ENCODE results near the gene PDZRN3. TPM values are rescaled to one million over a fixed set of nuclear protein-coding genes. Genes with fewer than 3 reads are reported as not detected.

The PDZRN3 gene
- total RNA-seq, 1 experiment from 2014 or later = not detected

- POLR2A ChIA-PET (ENCODE audit: unreplicated experiment) = no interaction called here
These were observed 72.0 kb downstream of the PDZRN3 start for GRCh38 chr3:73552700-73553099.

DNA sequence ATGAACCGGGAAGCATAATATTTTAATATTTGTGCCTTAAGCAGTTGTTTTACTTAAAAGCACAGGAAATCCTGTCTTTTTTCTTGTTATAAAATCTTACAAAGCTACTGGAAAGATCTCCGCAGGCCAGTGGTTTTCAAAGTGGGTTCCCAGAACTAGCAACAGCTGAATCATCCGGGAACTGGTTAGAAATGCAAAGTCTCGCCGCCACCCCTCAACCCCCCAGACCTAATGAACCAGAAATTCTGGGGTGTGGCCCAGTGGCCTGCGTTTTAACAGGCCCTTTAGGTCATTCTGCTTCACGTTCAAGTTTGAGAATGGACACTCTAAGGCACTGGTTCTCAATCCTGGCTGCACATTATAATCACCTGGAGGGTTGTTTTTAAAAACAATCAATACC lies 74.7 kb downstream of the PDZRN3 start:
- intact Hi-C loops (cut with micrococcal nuclease; ENCODE audit: unreplicated experiment) = no loop called here
- ChIA-PET CTCF (no interaction called here), POLR2A (ENCODE audit: unreplicated experiment) (no interaction called here)
- BruUV-seq (replicated peaks) = no TSS peak
- Histone ChIP-seq H3K27ac (no peak overlapping the region), H3K9me2 (ENCODE audit: insufficient read depth) (no peaks in the 10 kb centered on the region), H3K9me3 (ENCODE audit: insufficient read depth, low read depth) (no peaks in the 10 kb centered on the region), H3F3A (ENCODE audit: insufficient read depth, low read depth) (no peaks in the 10 kb centered on the region), H3K27me3 (ENCODE audit: insufficient read depth, low read depth) (no peaks in the 10 kb centered on the region), H3K4me2 (no peak overlapping the region), H2AFZ (no peak overlapping the region), H3K4me3 (no peak overlapping the region), H4K20me1 (ENCODE audit: insufficient read depth) (no peaks in the 10 kb centered on the region), H3K4me1 (replicated peaks; ENCODE audit: insufficient read depth) (no peaks in the 10 kb centered on the region), H3K36me3 (ENCODE audit: low read depth) (no peaks in the 10 kb centered on the region), H3K79me2 (ENCODE audit: low read depth) (no peaks in the 10 kb centered on the region)
- TF ChIP-seq, protein P1, sequence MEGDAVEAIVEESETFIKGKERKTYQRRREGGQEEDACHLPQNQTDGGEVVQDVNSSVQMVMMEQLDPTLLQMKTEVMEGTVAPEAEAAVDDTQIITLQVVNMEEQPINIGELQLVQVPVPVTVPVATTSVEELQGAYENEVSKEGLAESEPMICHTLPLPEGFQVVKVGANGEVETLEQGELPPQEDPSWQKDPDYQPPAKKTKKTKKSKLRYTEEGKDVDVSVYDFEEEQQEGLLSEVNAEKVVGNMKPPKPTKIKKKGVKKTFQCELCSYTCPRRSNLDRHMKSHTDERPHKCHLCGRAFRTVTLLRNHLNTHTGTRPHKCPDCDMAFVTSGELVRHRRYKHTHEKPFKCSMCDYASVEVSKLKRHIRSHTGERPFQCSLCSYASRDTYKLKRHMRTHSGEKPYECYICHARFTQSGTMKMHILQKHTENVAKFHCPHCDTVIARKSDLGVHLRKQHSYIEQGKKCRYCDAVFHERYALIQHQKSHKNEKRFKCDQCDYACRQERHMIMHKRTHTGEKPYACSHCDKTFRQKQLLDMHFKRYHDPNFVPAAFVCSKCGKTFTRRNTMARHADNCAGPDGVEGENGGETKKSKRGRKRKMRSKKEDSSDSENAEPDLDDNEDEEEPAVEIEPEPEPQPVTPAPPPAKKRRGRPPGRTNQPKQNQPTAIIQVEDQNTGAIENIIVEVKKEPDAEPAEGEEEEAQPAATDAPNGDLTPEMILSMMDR (conservative IDR thresholded peaks at IDR 0.05) = no peak
- no peak for TF ChIP-seq EZH2 (IDR thresholded peaks at IDR 0.05; ENCODE audit: low read depth)
- DNase-seq = no peak

More at GRCh38 chr3:73552700-73553099, 72.0 kb downstream of the PDZRN3 start:
- Histone ChIP-seq H3K9me2 (ENCODE audit: insufficient read depth) (no peaks in the 10 kb centered on the region), H3K4me1 (replicated peaks; ENCODE audit: insufficient read depth) (no peaks in the 10 kb centered on the region), H3F3A (ENCODE audit: insufficient read depth, low read depth) (no peaks in the 10 kb centered on the region), H3K4me2 (no peak overlapping the region), H3K27ac (no peak overlapping the region), H3K4me3 (no peak overlapping the region), H3K9me3 (ENCODE audit: insufficient read depth, low read depth) (no peaks in the 10 kb centered on the region), H4K20me1 (ENCODE audit: insufficient read depth) (no peaks in the 10 kb centered on the region), H3K27me3 (ENCODE audit: insufficient read depth, low read depth) (no peaks in the 10 kb centered on the region), H3K36me3 (ENCODE audit: low read depth) (no peaks in the 10 kb centered on the region), H3K79me2 (ENCODE audit: low read depth) (no peaks in the 10 kb centered on the region), H2AFZ (no peak overlapping the region)
- intact Hi-C loops (cut with micrococcal nuclease; ENCODE audit: unreplicated experiment) = no loop called here
- BruUV-seq (replicated peaks) = no TSS peak
- CTCF ChIA-PET = no interaction called here
- TF ChIP-seq EZH2 (IDR thresholded peaks at IDR 0.05; ENCODE audit: low read depth) = no peak
- TF ChIP-seq, protein P1 (conservative IDR thresholded peaks at IDR 0.05) = no peak
- DNase-seq = no peak

- Histone ChIP-seq H2AFZ (no peak overlapping the region), H3K27ac (no peak overlapping the region), H3K4me3 (no peak overlapping the region), H3K9me2 (ENCODE audit: insufficient read depth) (no peaks in the 10 kb centered on the region), H4K20me1 (ENCODE audit: insufficient read depth) (no peaks in the 10 kb centered on the region), H3K9me3 (ENCODE audit: insufficient read depth, low read depth) (no peaks in the 10 kb centered on the region), H3K4me2 (no peak overlapping the region), H3K4me1 (replicated peaks; ENCODE audit: insufficient read depth) (no peaks in the 10 kb centered on the region), H3F3A (ENCODE audit: insufficient read depth, low read depth) (no peaks in the 10 kb centered on the region), H3K27me3 (ENCODE audit: insufficient read depth, low read depth) (no peaks in the 10 kb centered on the region), H3K36me3 (ENCODE audit: low read depth) (no peaks in the 10 kb centered on the region), H3K79me2 (ENCODE audit: low read depth) (no peaks in the 10 kb centered on the region)
- TF ChIP-seq, protein P1 (conservative IDR thresholded peaks at IDR 0.05) = no peak
- TF ChIP-seq EZH2 (IDR thresholded peaks at IDR 0.05; ENCODE audit: low read depth) = no peak
- no peak for DNase-seq
- ChIA-PET CTCF (no interaction called here), POLR2A (ENCODE audit: unreplicated experiment) (no interaction called here)
- intact Hi-C loops (cut with micrococcal nuclease; ENCODE audit: unreplicated experiment) = no loop called here
- no TSS peak for BruUV-seq (replicated peaks)
These were observed 75.6 kb downstream of the PDZRN3 start for GRCh38 chr3:73549051-73549600.

Measured in PC-9 (cell line).